Measurements from ENCODE around the gene HECTD4.

HECTD4 gene

GRCh38 chr12:112198120-112198733 lies 184.0 kb downstream of the HECTD4 start:
- DNase-seq, result peak; percentile 56 to 68

DNA sequence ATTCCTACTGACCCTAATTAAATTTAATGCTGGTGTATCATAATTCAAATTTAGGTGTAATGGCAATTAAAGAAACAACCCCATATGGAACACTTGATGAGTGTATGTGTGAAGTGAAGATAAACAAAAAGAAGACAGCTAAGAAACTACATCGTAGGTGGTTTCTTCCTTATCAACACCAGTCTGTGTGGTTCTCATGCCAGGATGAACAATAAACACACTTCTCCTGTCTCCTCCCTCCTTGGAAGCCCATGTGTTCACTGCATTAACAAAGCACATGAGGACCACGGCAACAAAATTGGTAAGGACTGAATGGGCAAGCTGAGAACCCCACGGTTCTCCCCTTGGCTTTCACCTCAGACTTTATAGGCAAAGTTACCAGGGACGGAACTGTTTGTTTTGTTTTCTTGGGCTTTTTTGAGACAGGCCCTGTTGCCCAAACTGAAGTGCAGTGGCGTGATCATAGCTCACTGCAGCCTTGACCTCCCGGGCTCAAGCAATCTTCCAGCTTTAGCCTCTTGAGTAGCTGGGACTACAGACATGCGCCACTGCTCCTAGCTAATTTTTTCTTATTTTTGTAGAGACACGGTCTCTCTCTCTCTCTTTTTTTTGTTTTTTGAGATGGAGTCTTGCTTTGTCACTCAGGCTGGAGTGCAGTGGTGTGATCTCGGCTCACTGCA lies 185.9 kb downstream of the HECTD4 start:
- no peak for DNase-seq

DNA sequence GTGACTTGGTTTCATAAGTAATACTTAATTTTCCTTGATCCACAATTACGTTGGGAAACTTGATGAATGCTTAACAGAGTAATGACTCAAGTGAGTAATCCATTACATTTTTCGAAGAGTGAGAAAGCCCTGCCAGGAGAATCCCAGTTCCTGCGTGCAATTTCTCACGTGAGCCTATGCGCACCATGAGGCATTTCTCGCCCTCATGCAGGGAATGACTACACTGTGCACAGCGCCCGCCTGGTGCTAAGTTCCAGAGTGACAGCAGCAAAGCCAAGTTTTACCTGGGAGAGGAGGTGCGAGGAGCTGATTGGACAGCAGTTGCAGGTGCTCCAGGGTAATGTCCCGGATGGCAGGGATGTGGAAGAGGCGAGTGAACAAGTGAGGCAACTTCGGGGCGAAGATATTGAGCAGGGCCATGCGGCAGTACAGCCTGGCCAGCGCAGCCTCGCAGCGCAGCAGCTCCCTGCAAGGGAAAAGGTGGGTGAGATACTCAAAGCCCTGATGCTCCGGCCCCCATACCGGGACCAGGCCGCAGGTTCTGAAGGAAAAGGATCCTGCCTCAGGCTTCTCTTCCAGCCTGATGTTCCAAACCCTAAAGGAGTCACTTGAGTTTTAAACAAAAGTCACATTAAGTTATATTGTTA lies 187.5 kb downstream of the HECTD4 start:
- DNase-seq, result no peak

DNA sequence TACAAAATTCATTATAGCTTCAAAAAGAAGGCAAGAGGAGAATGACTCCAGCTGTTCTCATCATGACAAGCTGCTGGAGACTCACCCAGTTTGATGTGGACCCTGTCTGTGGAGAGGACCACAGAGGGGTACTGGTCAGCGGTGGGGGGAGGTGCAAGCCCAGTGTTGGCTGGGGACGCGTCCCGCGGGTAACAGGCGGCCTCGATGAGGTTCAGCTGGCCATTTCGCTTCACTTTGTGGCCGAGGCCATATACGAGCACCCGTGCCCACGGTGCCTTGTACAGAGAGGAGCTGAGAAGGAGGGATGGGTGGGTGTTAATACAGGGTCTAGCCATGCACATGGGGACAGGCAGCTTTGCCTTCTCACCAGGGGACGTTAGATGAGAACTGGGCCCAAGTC lies 189.8 kb downstream of the HECTD4 start:
- no peak for DNase-seq

DNA sequence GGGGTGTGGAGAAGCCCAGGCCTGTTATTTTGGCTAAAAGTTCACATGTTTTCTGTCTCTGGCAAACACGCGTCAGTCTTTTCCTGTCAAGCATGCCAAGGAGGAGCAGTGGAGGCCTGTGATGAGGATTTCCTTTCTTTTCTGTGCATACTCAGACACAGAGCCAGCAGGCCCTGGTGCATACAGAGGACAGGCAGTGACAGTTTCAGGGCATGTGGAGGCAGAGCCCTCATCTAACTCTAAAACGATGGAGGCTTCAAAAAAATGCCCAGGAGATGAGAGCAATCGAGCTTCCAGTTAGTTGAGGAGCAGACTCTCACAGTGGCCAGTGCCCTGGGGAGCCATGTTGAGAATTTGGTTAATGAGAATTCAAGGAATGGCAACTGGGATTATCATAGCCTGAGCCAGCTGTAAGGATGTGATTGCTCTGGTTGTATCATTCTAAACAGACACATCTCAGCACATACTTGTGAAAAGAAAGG lies 190.3 kb downstream of the HECTD4 start:
- no peak for DNase-seq

DNA sequence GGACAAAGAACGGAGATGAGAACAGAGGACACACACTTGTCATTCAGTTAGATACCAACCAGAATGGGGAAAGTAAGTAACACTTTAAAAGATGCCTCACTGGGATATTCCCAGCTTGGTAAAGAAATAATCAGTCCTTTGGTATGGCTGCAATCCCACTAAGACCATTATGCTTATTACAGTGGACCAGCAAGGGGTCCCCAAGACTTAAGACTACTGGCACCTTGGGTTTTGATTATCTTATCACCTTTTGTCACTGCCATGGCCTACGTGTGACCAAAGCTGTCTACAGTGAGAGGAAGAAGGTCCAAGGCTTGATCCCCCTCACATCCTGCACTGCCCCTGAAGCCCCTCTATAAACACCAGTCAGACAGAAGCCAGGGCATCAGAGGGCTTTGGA lies 191.0 kb downstream of the HECTD4 start:
- DNase-seq, result no peak

DNA sequence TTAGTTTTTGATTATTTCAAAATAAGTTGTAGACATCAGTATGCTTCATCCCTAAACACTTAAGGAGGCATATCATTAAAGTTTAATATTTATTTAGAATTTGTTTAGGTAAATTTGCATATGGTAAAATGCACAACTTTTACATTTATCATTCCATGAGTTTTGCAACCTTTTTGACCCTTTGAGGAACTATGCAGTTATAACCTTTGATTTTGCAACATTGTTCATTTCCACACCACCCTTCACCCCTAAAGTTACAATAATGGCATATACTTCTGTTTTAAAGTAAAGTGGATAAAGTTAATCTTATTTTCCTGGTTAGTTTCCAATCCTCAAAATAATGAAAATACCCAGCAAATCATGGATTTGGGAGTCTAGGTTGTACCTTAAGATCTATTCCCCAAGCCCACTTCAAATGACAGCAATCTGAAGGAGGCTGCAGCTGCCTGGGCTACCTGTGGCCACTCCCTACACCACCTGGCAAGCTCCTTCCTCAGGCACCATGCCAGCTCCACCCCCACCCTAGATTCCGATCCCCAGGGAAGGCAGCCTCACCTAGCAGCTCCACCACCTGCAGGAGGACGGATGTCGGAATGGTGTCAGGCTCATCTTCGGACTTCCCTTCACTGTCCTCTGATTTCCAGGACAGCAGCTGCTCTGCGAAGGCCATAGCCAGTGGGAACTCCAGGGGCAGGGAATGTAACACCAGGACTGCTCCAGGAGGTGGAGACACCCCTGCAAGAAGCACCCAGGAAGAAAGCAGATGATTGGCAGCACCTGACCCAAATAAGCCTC lies 191.8 kb downstream of the HECTD4 start:
- DNase-seq, result no peak

GRCh38 chr12:112188130-112188830 lies 194.0 kb downstream of the HECTD4 start:
- no peak for DNase-seq

DNA sequence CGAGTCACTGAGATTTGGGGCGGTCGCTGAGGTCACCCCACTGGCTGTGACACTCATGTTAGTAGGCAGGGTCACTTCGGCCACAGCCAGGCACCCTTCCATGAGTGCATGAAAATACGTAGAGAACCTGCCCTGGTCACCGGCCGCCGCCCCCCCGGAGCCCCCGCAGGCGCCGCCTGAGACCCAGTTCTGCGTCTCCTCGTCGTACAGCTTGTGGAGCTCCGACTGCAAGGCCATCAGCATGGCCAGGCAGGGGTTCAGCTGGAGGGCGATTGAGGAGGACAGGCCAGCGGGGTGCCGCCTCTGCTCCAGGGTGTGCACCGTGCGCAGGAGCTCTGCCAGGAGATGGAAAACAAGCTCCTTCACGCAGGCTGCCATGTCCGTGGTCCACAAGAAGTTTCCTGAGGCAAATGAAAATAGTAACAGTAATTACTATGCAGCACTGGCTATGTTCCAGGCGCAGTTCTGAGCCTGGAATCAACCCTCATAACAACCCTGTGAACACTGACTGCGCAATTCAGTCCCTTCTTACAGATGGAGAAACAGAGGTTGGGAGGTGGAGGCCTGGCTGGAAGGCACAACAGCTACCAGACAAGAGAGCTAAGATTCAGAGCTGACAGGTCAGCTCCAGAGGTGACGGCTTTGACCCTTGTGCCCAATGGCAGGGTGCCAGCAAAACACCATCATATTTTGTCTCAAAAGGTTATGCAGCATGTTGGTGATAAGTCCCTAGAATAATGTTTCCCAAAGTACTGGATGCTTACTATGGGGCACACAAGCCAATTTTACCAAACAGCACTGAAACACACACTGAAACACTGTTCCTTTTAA lies 196.9 kb downstream of the HECTD4 start:
- no peak for DNase-seq

DNA sequence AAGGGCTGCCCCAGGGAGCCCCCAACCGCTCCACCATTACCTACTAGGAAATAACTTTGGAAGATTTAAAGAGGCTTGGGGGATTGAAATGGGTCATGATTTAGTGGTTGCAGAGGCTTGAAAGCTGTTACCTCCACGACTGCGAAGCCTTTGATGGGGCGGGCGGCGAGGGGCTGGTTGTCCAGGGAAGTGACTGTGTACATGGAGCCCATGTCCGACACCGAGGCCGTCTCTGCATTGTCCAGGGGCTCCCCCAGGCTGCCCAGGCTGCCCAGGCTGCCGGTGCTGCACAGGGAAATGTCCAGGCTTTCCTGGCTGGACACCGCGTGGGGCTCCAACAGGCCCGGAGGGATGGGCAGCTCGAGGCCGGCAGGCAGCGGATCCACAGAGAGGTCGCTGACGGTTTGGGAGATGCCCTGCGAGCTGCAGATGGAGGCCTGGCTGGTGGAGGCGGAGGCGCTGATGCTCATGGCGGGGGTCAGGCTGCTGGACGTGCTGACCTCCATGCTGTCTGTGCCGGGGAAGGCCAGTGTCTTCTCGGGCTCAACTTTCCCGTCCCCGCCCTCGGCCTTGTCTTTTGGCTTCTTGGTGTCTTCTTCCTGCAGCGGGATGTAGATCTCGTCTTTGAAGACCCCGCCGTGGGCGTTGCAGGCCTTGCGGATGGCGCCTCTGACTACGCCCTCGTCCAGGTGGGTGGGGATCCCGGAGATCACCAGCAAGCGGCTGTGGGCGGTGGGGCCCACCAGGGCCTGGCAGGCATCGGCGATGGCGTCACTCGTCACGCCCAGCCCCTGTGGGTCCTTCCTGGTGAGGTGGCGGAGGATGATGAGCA lies 198.0 kb downstream of the HECTD4 start:
- no peak for DNase-seq

DNA sequence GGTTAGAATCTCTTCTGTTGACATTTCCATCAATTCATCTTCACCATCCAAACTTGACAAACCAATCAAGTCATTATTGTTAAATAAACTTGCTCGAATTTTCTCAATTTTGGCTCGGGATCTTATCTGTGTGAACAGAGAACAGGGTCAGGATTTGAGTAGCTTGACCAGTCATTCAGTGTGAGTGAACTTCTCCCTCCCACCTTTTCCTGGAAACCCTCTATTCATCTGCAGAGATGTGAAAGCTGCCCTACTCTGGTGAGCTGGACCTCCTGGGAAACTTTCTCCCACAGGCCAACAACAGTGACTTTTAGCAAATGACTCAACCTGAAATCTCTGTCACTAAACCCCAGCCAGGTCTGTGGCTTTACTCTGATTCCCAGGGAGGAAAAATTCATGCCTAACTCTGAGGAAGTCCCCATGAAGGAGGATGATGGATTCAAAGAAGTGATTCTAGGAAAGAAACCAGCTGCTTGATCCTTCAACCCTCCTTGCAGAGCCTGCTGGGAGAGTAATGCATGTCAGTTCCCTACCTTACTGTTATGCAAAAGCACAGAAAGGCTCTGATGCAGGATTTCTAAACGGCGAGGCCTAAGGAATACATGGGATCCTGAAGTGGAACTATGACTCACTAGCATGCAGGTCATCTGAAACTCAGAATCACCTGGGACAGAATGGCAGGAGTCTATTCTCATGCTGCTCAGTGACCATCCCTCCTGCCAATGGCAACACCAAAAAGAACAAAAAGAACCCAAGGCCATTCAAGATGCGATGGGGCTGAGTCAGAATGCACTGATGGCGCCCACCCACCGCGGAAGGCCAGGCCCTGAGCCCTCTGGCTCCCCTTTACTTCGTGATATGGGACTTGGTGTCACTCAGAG lies 198.8 kb downstream of the HECTD4 start:
- DNase-seq, result peak; percentile 40 to 57

DNA sequence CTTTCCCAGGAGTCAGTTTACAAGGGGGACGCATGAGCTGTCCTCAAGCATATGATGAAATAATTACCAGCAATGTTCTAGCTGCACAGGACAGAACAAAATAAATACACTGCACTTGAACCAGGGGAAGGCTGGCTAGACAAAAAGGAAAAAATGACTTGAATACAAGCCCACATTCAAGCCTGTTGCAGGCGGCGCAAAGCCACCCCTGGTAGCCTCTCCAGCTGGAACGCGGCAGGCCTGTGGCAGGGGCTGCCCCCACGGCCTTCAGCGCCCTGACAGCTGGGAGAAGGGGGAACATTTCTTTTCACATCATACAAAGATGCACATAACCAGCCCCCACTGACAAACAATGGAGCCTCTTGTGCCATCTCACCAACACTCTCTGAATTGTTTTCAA lies 199.7 kb downstream of the HECTD4 start:
- no peak for DNase-seq

- DNase-seq, result no peak
Observed at GRCh38 chr12:112180422-112180821, 201.8 kb downstream of the HECTD4 start.

GRCh38 chr12:112179916-112180315 lies 202.3 kb downstream of the HECTD4 start:
- DNase-seq, result no peak

GRCh38 chr12:112179341-112179740 lies 202.9 kb downstream of the HECTD4 start:
- no peak for DNase-seq

GRCh38 chr12:112178796-112179195 lies 203.4 kb downstream of the HECTD4 start:
- no peak for DNase-seq

DNA sequence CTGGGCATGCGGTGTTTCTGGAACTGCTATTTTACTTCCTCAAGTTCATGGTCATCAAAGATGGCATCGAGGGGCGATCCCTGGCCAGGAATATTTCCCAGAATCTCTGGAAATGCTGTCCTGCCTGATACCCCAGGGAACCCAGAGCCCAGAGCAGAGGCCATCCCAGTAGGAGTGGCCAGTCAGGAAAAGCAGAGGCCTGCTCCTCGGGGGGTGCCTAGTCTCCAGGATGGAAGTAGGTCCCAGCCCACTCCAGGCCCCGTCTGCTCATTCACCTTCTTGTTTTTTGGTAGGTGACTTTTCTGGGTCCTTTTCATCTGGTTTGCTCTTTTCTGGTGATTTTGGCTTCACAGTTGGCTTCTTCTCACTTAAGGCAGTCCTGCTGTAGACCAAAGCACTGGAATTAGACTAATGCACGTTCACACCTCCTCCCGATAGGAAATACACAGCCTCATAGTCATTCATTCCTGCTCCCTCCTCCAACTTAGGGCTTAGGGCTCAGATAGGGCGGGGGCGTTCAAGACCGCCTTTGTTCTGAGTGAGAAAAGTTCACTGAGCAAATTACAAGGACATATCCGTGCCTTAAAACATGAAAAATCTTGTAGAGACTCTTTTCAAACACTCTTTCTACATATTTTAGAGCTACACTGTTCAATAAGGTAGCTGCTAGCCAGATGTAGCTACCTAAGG lies 205.8 kb downstream of the HECTD4 start:
- DNase-seq, result no peak

GRCh38 chr12:112175361-112176155 lies 206.7 kb downstream of the HECTD4 start:
- DNase-seq, result no peak

Measured in activated CD4-positive, alpha-beta T cell treated with anti-CD3 and anti-CD28 coated beads, Interleukin-2, amount 50 U/mL, for 48 hours (primary cell).